Astrocyte (in vitro differentiated cells and primary cell): Measurements from ENCODE around the gene SLC6A16. TPM values are rescaled to one million over a fixed set of nuclear protein-coding genes. Genes with fewer than 3 reads are reported as not detected.

Experiments
- DNase-seq: peaks from one replicate; pipeline ENCODE4 v3.0.0-alpha.2; 2010; ENCODE audit warnings: low read depth
- FAIRE-seq: peaks from 2 replicates; lab custom pipeline; 2011; peaks lifted over from hg19 to GRCh38; lab: Jason Lieb, UNC
- H2AFZ ChIP-seq: 2 replicates; pipeline ENCODE4 v1.6.0; 2012; ENCODE audit warnings: low read depth, low read length, inconsistent platforms
- H3K27ac ChIP-seq: 2 replicates; pipeline ENCODE4 v1.5.1; 2011; ENCODE audit warnings: low read depth, low read length, inconsistent platforms
- H3K27me3 ChIP-seq: 2 replicates; pipeline ENCODE4 v1.6.0; 2011; ENCODE audit warnings: low read length, inconsistent platforms; ENCODE audit not compliant: insufficient read depth
- H3K36me3 ChIP-seq: 2 replicates; pipeline ENCODE4 v1.5.1; 2011; ENCODE audit warnings: low read length, inconsistent platforms; ENCODE audit not compliant: insufficient read depth
- H3K4me1 ChIP-seq: 2 replicates; pipeline ENCODE4 v1.5.1; 2011; ENCODE audit warnings: low read length, inconsistent platforms; ENCODE audit not compliant: insufficient read depth
- H3K4me2 ChIP-seq: 2 replicates; pipeline ENCODE4 v1.6.0; 2012; ENCODE audit warnings: low read length, inconsistent platforms
- H3K4me3 ChIP-seq: 2 replicates; pipeline ENCODE4 v1.5.1; 2011; ENCODE audit warnings: low read depth, mild to moderate bottlenecking, low read length, inconsistent platforms; ENCODE audit not compliant: insufficient read depth
- H3K79me2 ChIP-seq: 2 replicates; pipeline ENCODE4 v1.6.0; 2012; ENCODE audit warnings: mild to moderate bottlenecking, low read length, inconsistent platforms; ENCODE audit not compliant: insufficient read depth
- H3K9ac ChIP-seq: 2 replicates; pipeline ENCODE4 v1.6.0; 2012; ENCODE audit warnings: mild to moderate bottlenecking, low read length, inconsistent platforms
- H3K9me3 ChIP-seq: 2 replicates; pipeline ENCODE4 v1.5.1; 2012; ENCODE audit warnings: low read depth, mild to moderate bottlenecking, low read length, inconsistent platforms; ENCODE audit not compliant: insufficient read depth
- H4K20me1 ChIP-seq: 2 replicates; pipeline ENCODE4 v1.6.0; 2012; ENCODE audit warnings: low read length, inconsistent platforms; ENCODE audit not compliant: insufficient read depth
- H3K27ac Mint-ChIP-seq: one replicate; pipeline ENCODE4 v1.8.0; 2021; ENCODE audit warnings: mild to moderate bottlenecking, mixed read lengths; ENCODE audit not compliant: unreplicated experiment
- H3K27me3 Mint-ChIP-seq: one replicate; pipeline ENCODE4 v1.8.0; 2021; ENCODE audit warnings: low read depth, mixed read lengths; ENCODE audit not compliant: unreplicated experiment
- H3K36me3 Mint-ChIP-seq: one replicate; pipeline ENCODE4 v1.8.0; 2021; ENCODE audit warnings: low read depth, mixed read lengths; ENCODE audit not compliant: unreplicated experiment
- H3K4me1 Mint-ChIP-seq: one replicate; pipeline ENCODE4 v1.8.0; 2021; ENCODE audit warnings: low read depth, mixed read lengths; ENCODE audit not compliant: unreplicated experiment
- H3K4me3 Mint-ChIP-seq: one replicate; pipeline ENCODE4 v1.8.0; 2021; ENCODE audit warnings: mild to moderate bottlenecking, moderate library complexity, mixed read lengths; ENCODE audit not compliant: unreplicated experiment
- H3K9me3 Mint-ChIP-seq: one replicate; pipeline ENCODE4 v1.8.0; 2021; ENCODE audit warnings: mild to moderate bottlenecking, mixed read lengths; ENCODE audit not compliant: unreplicated experiment
- EZH2 ChIP-seq: IDR thresholded peaks from 2 replicates; pipeline ENCODE4 v1.6.1; 2012; ENCODE audit warnings: mild to moderate bottlenecking, low read length, inconsistent platforms; ENCODE audit not compliant: insufficient read depth
- total RNA-seq: library from RNA; stranded (reverse); gene quantifications from 2 replicates; pipeline ENCODE4 v1.2.1, GENCODE V29; 2021
- TF ChIP-seq, protein P1 (sequence below): IDR thresholded peaks from 2 replicates; pipeline ENCODE4 v1.5.1; 2011; ENCODE audit warnings: low read depth, mild to moderate bottlenecking, inconsistent platforms, low read length, moderate library complexity; ENCODE audit not compliant: insufficient read depth

Gene SLC6A16
- total RNA-seq, 1 donor from 2014 or later: 4.6 TPM

DNA sequence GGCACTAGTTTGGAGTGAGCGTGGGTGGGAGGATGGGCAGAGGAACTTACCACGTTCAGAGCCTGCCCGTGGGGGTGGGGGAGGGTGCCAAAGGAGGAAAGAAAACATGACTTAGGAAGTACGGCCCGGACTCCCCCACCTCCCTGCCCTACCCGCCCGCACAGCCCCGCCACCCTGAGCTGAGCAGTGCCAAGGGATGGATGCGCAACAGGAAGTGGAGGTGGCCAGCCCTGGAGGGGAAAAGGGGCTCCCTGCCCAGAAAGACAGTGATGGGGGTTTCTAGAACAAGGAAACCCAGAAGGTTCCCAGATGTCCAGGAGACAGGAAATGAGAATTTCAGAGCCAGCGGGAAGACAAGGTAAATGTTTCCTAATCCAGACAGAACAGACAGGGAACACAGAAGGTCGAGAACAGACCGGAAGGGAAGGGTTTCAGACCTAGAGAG is 30.9 kb upstream of the SLC6A16 start:
- Histone ChIP-seq H2AFZ (no peak overlapping the region), H3K79me2 (peaks cover 39% of the 10 kb centered on the region), H3K9me3 (no peaks in the 10 kb centered on the region), H3K9ac (no peak overlapping the region), H3K27me3 (no peaks in the 10 kb centered on the region), H3K4me1 (peaks cover 13% of the 10 kb centered on the region), H3K36me3 (peaks cover 20% of the 10 kb centered on the region), H3K4me2 (peak overlapping the region; percentile 37), H3K27ac (no peak overlapping the region), H4K20me1 (peaks cover 46% of the 10 kb centered on the region), H3K4me3 (no peak overlapping the region)
- Mint-ChIP-seq H3K9me3 (no peaks in the 10 kb centered on the region), H3K4me3 (no peak overlapping the region), H3K36me3 (peaks cover 28% of the 10 kb centered on the region), H3K27me3 (no peaks in the 10 kb centered on the region), H3K27ac (no peak overlapping the region), H3K4me1 (peaks cover 14% of the 10 kb centered on the region)
- DNase-seq (no peak), FAIRE-seq (no peak)
- TF ChIP-seq, protein P1, sequence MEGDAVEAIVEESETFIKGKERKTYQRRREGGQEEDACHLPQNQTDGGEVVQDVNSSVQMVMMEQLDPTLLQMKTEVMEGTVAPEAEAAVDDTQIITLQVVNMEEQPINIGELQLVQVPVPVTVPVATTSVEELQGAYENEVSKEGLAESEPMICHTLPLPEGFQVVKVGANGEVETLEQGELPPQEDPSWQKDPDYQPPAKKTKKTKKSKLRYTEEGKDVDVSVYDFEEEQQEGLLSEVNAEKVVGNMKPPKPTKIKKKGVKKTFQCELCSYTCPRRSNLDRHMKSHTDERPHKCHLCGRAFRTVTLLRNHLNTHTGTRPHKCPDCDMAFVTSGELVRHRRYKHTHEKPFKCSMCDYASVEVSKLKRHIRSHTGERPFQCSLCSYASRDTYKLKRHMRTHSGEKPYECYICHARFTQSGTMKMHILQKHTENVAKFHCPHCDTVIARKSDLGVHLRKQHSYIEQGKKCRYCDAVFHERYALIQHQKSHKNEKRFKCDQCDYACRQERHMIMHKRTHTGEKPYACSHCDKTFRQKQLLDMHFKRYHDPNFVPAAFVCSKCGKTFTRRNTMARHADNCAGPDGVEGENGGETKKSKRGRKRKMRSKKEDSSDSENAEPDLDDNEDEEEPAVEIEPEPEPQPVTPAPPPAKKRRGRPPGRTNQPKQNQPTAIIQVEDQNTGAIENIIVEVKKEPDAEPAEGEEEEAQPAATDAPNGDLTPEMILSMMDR: no peak

- no peak for DNase-seq
- Histone ChIP-seq H3K27ac (no peak overlapping the region), H3K4me2 (no peak overlapping the region), H3K36me3 (peaks cover 44% of the 10 kb centered on the region), H3K4me3 (no peak overlapping the region), H3K79me2 (no peaks in the 10 kb centered on the region), H3K27me3 (no peaks in the 10 kb centered on the region), H4K20me1 (peaks cover 54% of the 10 kb centered on the region), H2AFZ (no peak overlapping the region), H3K4me1 (no peaks in the 10 kb centered on the region), H3K9ac (no peak overlapping the region), H3K9me3 (no peaks in the 10 kb centered on the region)
- H3K4me3 Mint-ChIP-seq: no peak overlapping the region
- TF ChIP-seq, protein P1: no peak
- no peak for TF ChIP-seq EZH2
- no peaks in the 10 kb centered on the region for H3K9me3 Mint-ChIP-seq
- no peak overlapping the region for H3K27ac Mint-ChIP-seq
- no peaks in the 10 kb centered on the region for H3K4me1 Mint-ChIP-seq
- H3K27me3 Mint-ChIP-seq: no peaks in the 10 kb centered on the region
- peaks cover 42% of the 10 kb centered on the region for H3K36me3 Mint-ChIP-seq
- no peak for FAIRE-seq
These were observed 24.6 kb upstream of the SLC6A16 start for GRCh38 chr19:49349567-49349966.

DNA sequence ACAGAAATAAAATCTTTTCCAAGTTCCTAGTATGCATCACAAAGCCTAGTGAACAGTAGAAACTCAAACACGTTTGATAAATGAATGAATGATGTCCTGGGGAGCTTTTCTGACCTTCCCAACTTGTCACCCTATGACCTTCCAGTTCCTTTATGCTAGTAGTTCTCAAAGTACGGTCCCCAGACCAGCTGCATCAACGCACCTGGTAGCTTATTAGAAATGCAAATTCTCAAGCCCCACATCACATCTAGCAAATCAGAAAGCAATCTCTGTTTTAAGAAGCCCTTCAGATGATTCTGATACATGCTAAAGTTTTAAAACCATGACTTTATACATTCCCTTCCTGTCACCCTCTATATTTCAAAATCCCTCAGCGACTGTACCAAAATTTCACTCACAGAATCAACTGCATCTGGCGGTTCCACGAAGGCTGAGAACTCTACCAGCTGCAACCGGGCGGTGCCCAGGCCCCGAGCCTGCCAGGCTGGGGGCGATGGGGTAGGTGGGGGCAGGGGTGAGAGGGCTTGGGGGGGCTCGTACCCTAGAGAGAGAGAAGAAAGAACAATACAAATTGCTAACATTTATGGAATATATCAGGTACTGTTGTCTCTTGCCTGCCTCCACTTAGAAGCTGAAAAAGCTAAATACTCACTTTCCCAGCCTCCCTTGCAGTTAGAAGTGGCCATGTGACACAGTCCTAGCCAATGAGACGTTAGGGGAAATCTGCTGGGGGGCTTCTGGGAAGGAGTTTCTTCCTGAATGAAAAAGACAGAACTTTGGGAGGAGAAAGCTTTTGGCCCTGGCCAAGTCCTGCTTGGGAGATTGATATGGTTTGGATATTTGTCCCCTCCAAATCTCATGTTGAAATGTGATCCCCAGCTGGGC is 23.6 kb upstream of the SLC6A16 start:
- H3K9me3 ChIP-seq: no peaks in the 10 kb centered on the region
- Mint-ChIP-seq H3K4me3 (peak overlapping the region; percentile 1), H3K27ac (no peak overlapping the region), H3K36me3 (peaks cover 43% of the 10 kb centered on the region), H3K4me1 (no peaks in the 10 kb centered on the region), H3K27me3 (no peaks in the 10 kb centered on the region), H3K9me3 (no peaks in the 10 kb centered on the region)
- DNase-seq (no peak), FAIRE-seq (no peak)
- no peak overlapping the region for H3K4me3 ChIP-seq
- no peak overlapping the region for H3K9ac ChIP-seq
- no peak overlapping the region for H2AFZ ChIP-seq
- no peak for TF ChIP-seq EZH2
- TF ChIP-seq, protein P1: no peak
- H3K27me3 ChIP-seq: no peaks in the 10 kb centered on the region
- H3K79me2 ChIP-seq: no peaks in the 10 kb centered on the region
- H3K4me1 ChIP-seq: no peaks in the 10 kb centered on the region
- H3K36me3 ChIP-seq: peaks cover 46% of the 10 kb centered on the region
- H3K27ac ChIP-seq: no peak overlapping the region
- H3K4me2 ChIP-seq: no peak overlapping the region
- H4K20me1 ChIP-seq: peaks cover 55% of the 10 kb centered on the region
